Measurements from ENCODE around the gene ST3GAL3. TPM values are rescaled to one million over a fixed set of nuclear protein-coding genes. Genes with fewer than 3 reads are reported as not detected.
A peak's percentile ranks its signal among the peaks of the same experiment; 100 is the strongest.

The ST3GAL3 gene
- total and polyA plus RNA-seq, 3 experiments from 2014 or later, result 9.7 to 10.1 (median 9.7) TPM

DNA sequence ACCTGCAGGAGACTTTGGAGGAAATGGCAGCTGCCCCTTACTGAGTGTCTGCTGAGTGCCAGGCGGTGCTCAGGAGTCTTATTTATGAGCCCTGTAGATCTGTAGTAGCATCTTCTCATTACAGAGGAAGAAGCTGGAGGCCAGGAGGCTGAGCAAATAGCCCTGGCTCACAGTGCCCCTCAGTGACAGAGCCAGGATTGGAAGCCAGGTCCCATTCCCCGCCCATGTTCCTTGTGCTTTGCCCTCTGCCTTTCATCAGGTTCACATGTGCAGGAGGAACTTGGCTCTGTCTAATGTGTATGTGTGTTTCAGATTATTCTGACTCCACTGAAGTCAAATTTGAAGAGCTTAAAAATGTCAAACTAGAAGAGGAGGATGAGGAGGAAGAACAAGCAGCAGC is 36.1 kb upstream of the ST3GAL3 start:
- POLR2A ChIA-PET, result no interaction called here

GRCh38 chr1:43671626-43672330 is 35.6 kb upstream of the ST3GAL3 start:
- Mint-ChIP-seq H3K9me3 (no peaks in the 10 kb centered on the region), H3K36me3 (peaks cover 16 to 79% (median 33%) of the 10 kb centered on the region in 3 donors), H3K27me3 (peaks cover 0 to 2% of the 10 kb centered on the region in 2 donors), H3K27ac (peak overlapping the region in 1 of 8 donors; percentile 18), H3K4me3 (no peak overlapping the region), H3K4me1 (peaks cover 13 to 15% (median 14%) of the 10 kb centered on the region in 3 donors)
- H3K4me1 ChIP-seq (ENCODE audit: insufficient read depth, low read length), result no peaks in the 10 kb centered on the region
- POLR2A ChIA-PET, result no interaction called here
- DNase-seq, result no peak
- CTCF ChIA-PET, result no interaction called here
- no peak overlapping the region for H3K27ac ChIP-seq (ENCODE audit: low read depth, low read length)
- H3K36me3 ChIP-seq (ENCODE audit: insufficient read depth, low read length), result peaks cover 58% of the 10 kb centered on the region
- H3K27me3 ChIP-seq (ENCODE audit: insufficient read depth, low read length, poor library complexity, severe bottlenecking), result no peaks in the 10 kb centered on the region
- H3K9me3 ChIP-seq (ENCODE audit: low read length), result no peaks in the 10 kb centered on the region
- no peak overlapping the region for H3K4me3 ChIP-seq (ENCODE audit: low read length)

More for the DNA sequence above, 36.1 kb upstream of the ST3GAL3 start:
- CTCF ChIA-PET, result no interaction called here
- no peaks in the 10 kb centered on the region for H3K4me1 ChIP-seq (ENCODE audit: insufficient read depth, low read length)
- H3K4me3 Mint-ChIP-seq, result no peak overlapping the region
- H3K9me3 ChIP-seq (ENCODE audit: low read length), result no peaks in the 10 kb centered on the region
- H3K36me3 Mint-ChIP-seq, result peaks cover 16 to 84% (median 33%) of the 10 kb centered on the region in 3 donors
- H3K9me3 Mint-ChIP-seq, result no peaks in the 10 kb centered on the region
- no peak for DNase-seq
- no peak overlapping the region for H3K4me3 ChIP-seq (ENCODE audit: low read length)
- H3K27ac Mint-ChIP-seq, result peak overlapping the region in 1 of 8 donors; percentile 18
- peaks cover 13 to 15% (median 14%) of the 10 kb centered on the region in 3 donors for H3K4me1 Mint-ChIP-seq
- peaks cover 0 to 2% of the 10 kb centered on the region in 2 donors for H3K27me3 Mint-ChIP-seq
- H3K27me3 ChIP-seq (ENCODE audit: insufficient read depth, low read length, poor library complexity, severe bottlenecking), result no peaks in the 10 kb centered on the region
- H3K36me3 ChIP-seq (ENCODE audit: insufficient read depth, low read length), result peaks cover 64% of the 10 kb centered on the region
- H3K27ac ChIP-seq (ENCODE audit: low read depth, low read length), result no peak overlapping the region

DNA sequence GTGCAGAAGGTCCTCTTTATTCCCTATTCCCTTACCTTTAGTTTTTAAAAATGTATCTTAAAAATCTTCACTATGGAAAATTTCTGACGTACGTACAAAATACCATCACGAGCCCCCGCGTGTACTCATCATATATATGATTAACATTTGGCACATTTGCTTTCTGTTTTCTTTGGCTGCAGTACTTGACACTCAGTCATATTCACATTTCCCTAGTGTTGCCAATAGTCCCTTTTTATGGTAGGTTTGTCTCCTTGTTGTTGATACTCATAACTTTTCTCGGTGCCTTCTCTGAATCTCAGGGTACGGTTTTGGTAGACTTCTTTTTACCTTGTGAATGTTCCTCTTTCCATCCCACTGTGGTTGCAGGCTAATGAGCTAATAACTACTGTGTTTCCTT is 34.1 kb upstream of the ST3GAL3 start:
- H3K27ac Mint-ChIP-seq, result peak overlapping the region in 1 of 8 donors; percentile 36
- ChIA-PET POLR2A (interaction anchor here (0.5 kb wide), 1 partner anchor 17 kb away, joined by 9 read pairs; no protein-coding TSS in a partner anchor), CTCF (no interaction called here)
- no peaks in the 10 kb centered on the region for H3K9me3 Mint-ChIP-seq
- Histone ChIP-seq H3K27me3 (ENCODE audit: insufficient read depth, low read length, poor library complexity, severe bottlenecking) (no peaks in the 10 kb centered on the region), H3K9me3 (ENCODE audit: low read length) (no peaks in the 10 kb centered on the region), H3K27ac (ENCODE audit: low read depth, low read length) (no peak overlapping the region), H3K4me1 (ENCODE audit: insufficient read depth, low read length) (no peaks in the 10 kb centered on the region), H3K36me3 (ENCODE audit: insufficient read depth, low read length) (peaks cover 46% of the 10 kb centered on the region), H3K4me3 (ENCODE audit: low read length) (no peak overlapping the region)
- no peak for DNase-seq
- peaks cover 0 to 2% of the 10 kb centered on the region in 2 donors for H3K27me3 Mint-ChIP-seq
- peaks cover 16 to 25% (median 24%) of the 10 kb centered on the region in 3 donors for H3K4me1 Mint-ChIP-seq
- no peak overlapping the region for H3K4me3 Mint-ChIP-seq
- H3K36me3 Mint-ChIP-seq, result peaks cover 12 to 76% (median 32%) of the 10 kb centered on the region in 3 donors

DNA sequence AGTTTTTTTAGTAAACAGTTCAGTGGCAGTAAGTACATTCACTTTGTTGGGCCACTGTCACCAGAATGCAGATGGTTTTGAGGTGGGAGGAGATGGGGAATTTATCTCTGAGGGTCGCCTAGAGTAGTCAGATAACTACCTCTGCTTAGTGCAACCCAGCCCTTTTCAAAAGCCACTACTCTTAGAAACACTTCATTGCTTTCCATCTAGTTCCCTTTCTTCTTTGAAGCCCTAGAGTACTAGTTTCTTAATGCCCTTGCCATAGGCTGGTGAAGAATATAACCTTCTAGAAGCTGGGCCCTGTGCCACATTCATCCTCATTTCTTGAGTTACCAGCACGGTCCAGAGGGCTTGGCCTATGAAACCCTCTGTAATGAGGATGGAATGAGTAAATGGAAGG is 28.4 kb upstream of the ST3GAL3 start:
- POLR2A ChIA-PET, result no interaction called here

DNA sequence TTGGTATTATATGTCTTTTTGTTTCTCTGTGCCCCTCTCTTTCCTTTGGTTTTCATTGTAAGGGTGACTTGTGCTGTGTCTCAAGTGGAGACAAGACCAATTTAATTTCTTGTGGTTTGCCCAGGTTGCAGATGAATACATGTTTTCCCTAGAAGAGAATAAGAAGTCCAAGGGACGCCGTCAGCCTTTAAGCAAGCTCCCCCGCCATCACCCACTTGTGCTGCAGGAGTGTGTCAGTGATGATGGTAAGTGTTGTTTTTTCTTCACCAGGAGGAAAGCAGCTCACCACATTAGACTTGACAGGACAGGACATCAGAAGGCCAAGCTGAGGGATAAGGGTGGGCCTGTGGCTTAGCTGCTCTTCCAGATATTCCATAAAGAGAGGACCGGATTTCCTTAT is 23.8 kb upstream of the ST3GAL3 start:
- CTCF ChIA-PET, result no interaction called here
- POLR2A ChIA-PET, result no interaction called here
- Histone ChIP-seq H3K4me3 (ENCODE audit: low read length) (no peak overlapping the region), H3K9me3 (ENCODE audit: low read length) (no peaks in the 10 kb centered on the region), H3K27me3 (ENCODE audit: insufficient read depth, low read length, poor library complexity, severe bottlenecking) (no peaks in the 10 kb centered on the region), H3K4me1 (ENCODE audit: insufficient read depth, low read length) (no peaks in the 10 kb centered on the region), H3K36me3 (ENCODE audit: insufficient read depth, low read length) (peaks cover 33% of the 10 kb centered on the region), H3K27ac (ENCODE audit: low read depth, low read length) (no peak overlapping the region)
- DNase-seq, result no peak
- H3K4me1 Mint-ChIP-seq, result peaks cover 4 to 7% (median 5%) of the 10 kb centered on the region in 3 donors
- H3K27me3 Mint-ChIP-seq, result no peaks in the 10 kb centered on the region
- H3K36me3 Mint-ChIP-seq, result peaks cover 8 to 93% (median 23%) of the 10 kb centered on the region in 3 donors
- H3K9me3 Mint-ChIP-seq, result no peaks in the 10 kb centered on the region
- no peak overlapping the region for H3K4me3 Mint-ChIP-seq
- peak overlapping the region in 3 of 8 donors; percentile 43 to 44 (median 44) for H3K27ac Mint-ChIP-seq

More for the DNA sequence above, 28.4 kb upstream of the ST3GAL3 start:
- Histone ChIP-seq H3K27me3 (ENCODE audit: insufficient read depth, low read length, poor library complexity, severe bottlenecking) (no peaks in the 10 kb centered on the region), H3K4me1 (ENCODE audit: insufficient read depth, low read length) (no peaks in the 10 kb centered on the region), H3K4me3 (ENCODE audit: low read length) (no peak overlapping the region), H3K36me3 (ENCODE audit: insufficient read depth, low read length) (peaks cover 21% of the 10 kb centered on the region), H3K9me3 (ENCODE audit: low read length) (no peaks in the 10 kb centered on the region), H3K27ac (ENCODE audit: low read depth, low read length) (no peak overlapping the region)
- CTCF ChIA-PET, result no interaction called here
- H3K27me3 Mint-ChIP-seq, result no peaks in the 10 kb centered on the region
- H3K27ac Mint-ChIP-seq, result peak overlapping the region in 5 of 8 donors; percentile 19 to 66 (median 62)
- no peaks in the 10 kb centered on the region for H3K9me3 Mint-ChIP-seq
- H3K4me3 Mint-ChIP-seq, result no peak overlapping the region
- DNase-seq, result no peak
- H3K4me1 Mint-ChIP-seq, result peaks cover 9 to 17% (median 15%) of the 10 kb centered on the region in 3 donors
- H3K36me3 Mint-ChIP-seq, result peaks cover 0 to 79% (median 13%) of the 10 kb centered on the region in 3 donors

- no peak for DNase-seq
- Mint-ChIP-seq H3K4me1 (peaks cover 0 to 5% (median 5%) of the 10 kb centered on the region in 3 donors), H3K9me3 (no peaks in the 10 kb centered on the region), H3K4me3 (no peak overlapping the region), H3K36me3 (peaks cover 8 to 98% (median 27%) of the 10 kb centered on the region in 3 donors), H3K27me3 (no peaks in the 10 kb centered on the region), H3K27ac (peak overlapping the region in 1 of 8 donors; percentile 77)
- Histone ChIP-seq H3K27me3 (ENCODE audit: insufficient read depth, low read length, poor library complexity, severe bottlenecking) (no peaks in the 10 kb centered on the region), H3K4me3 (ENCODE audit: low read length) (no peak overlapping the region), H3K27ac (ENCODE audit: low read depth, low read length) (no peak overlapping the region), H3K36me3 (ENCODE audit: insufficient read depth, low read length) (peaks cover 65% of the 10 kb centered on the region), H3K9me3 (ENCODE audit: low read length) (no peaks in the 10 kb centered on the region), H3K4me1 (ENCODE audit: insufficient read depth, low read length) (no peaks in the 10 kb centered on the region)
- ChIA-PET CTCF (no interaction called here), POLR2A (no interaction called here)
Measured at GRCh38 chr1:43686801-43687200, 20.5 kb upstream of the ST3GAL3 start.

GRCh38 chr1:43687301-43688108 is 19.8 kb upstream of the ST3GAL3 start:
- ChIA-PET POLR2A (no interaction called here), CTCF (no interaction called here)
- H3K4me1 ChIP-seq (ENCODE audit: insufficient read depth, low read length), result no peaks in the 10 kb centered on the region
- DNase-seq, result no peak
- peaks cover 72% of the 10 kb centered on the region for H3K36me3 ChIP-seq (ENCODE audit: insufficient read depth, low read length)
- H3K27ac Mint-ChIP-seq, result peak overlapping the region in 3 of 8 donors; percentile 22 to 77 (median 38)
- no peaks in the 10 kb centered on the region for H3K9me3 Mint-ChIP-seq
- no peak overlapping the region for H3K4me3 Mint-ChIP-seq
- no peaks in the 10 kb centered on the region for H3K9me3 ChIP-seq (ENCODE audit: low read length)
- H3K27ac ChIP-seq (ENCODE audit: low read depth, low read length), result no peak overlapping the region
- H3K4me3 ChIP-seq (ENCODE audit: low read length), result no peak overlapping the region
- H3K27me3 ChIP-seq (ENCODE audit: insufficient read depth, low read length, poor library complexity, severe bottlenecking), result no peaks in the 10 kb centered on the region
- peaks cover 0 to 5% (median 5%) of the 10 kb centered on the region in 3 donors for H3K4me1 Mint-ChIP-seq
- peaks cover 8 to 98% (median 34%) of the 10 kb centered on the region in 3 donors for H3K36me3 Mint-ChIP-seq
- H3K27me3 Mint-ChIP-seq, result no peaks in the 10 kb centered on the region

GRCh38 chr1:43688109-43688387 is 19.3 kb upstream of the ST3GAL3 start:
- no peak for DNase-seq
- no peaks in the 10 kb centered on the region for H3K9me3 Mint-ChIP-seq
- peaks cover 0 to 5% (median 5%) of the 10 kb centered on the region in 3 donors for H3K4me1 Mint-ChIP-seq
- H3K36me3 ChIP-seq (ENCODE audit: insufficient read depth, low read length), result peaks cover 73% of the 10 kb centered on the region
- H3K36me3 Mint-ChIP-seq, result peaks cover 8 to 98% (median 34%) of the 10 kb centered on the region in 3 donors
- H3K27me3 ChIP-seq (ENCODE audit: insufficient read depth, low read length, poor library complexity, severe bottlenecking), result no peaks in the 10 kb centered on the region
- H3K4me3 ChIP-seq (ENCODE audit: low read length), result no peak overlapping the region
- no peaks in the 10 kb centered on the region for H3K27me3 Mint-ChIP-seq
- POLR2A ChIA-PET, result no interaction called here
- no peaks in the 10 kb centered on the region for H3K4me1 ChIP-seq (ENCODE audit: insufficient read depth, low read length)
- no peak overlapping the region for H3K4me3 Mint-ChIP-seq
- H3K9me3 ChIP-seq (ENCODE audit: low read length), result no peaks in the 10 kb centered on the region
- peak overlapping the region in 1 of 8 donors; percentile 77 for H3K27ac Mint-ChIP-seq
- CTCF ChIA-PET, result no interaction called here
- H3K27ac ChIP-seq (ENCODE audit: low read depth, low read length), result no peak overlapping the region
